Measurements from ENCODE around the gene FGFR3.
"Not testable (repeated sequence)": the region's sequence is repeated elsewhere in the genome, so short reads cannot be mapped to it uniquely, and the experiment has no call there.

FGFR3 gene

GRCh38 chr4:1836650-1837049 is 43.6 kb downstream of the FGFR3 start:
- Histone ChIP-seq H3K4me1 (ENCODE audit: control insufficient read depth in 5 of 5, insufficient read depth in 5 of 5, low read length in 5 of 5) (no peaks in the 10 kb centered on the region), H3K9me3 (ENCODE audit: control insufficient read depth in 5 of 5, low read length in 5 of 5) (no peaks in the 10 kb centered on the region), H3K4me3 (ENCODE audit: low read depth in 1 of 5, low read length in 5 of 5) (no peak overlapping the region), H3K9ac (ENCODE audit: low read length in 5 of 5) (no peak overlapping the region), H3K36me3 (ENCODE audit: control insufficient read depth in 5 of 5, insufficient read depth in 5 of 5, low read length in 5 of 5) (peaks cover 0 to 89% (median 81%) of the 10 kb centered on the region in 5 donors), H3K27ac (ENCODE audit: low read depth, low read length) (no peak overlapping the region), H3K27me3 (ENCODE audit: control insufficient read depth in 5 of 5, insufficient read depth in 4 of 5, low read length in 5 of 5) (no peaks in the 10 kb centered on the region)

DNA sequence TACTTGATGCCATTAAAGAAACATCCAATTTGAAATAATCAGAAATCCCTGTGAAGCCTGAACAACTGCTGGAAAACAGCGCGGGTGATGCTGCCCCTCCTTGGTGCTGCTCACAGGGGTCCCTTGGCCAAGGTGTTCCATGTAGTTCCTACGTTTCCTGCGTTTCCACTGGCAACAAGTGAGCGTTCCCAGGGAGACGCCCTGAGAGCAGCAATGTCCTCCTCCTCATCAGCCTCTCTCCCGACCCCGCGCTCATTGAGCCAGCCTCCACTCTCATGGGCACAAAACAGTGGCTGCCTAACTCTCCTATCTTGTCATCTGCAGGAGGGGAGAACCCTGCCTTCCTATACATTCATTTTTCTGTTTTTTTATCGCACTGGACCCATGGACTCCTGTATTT is 44.0 kb downstream of the FGFR3 start:
- Histone ChIP-seq H3K4me1 (ENCODE audit: control insufficient read depth in 5 of 5, insufficient read depth in 5 of 5, low read length in 5 of 5) (no peaks in the 10 kb centered on the region), H3K4me3 (ENCODE audit: low read depth in 1 of 5, low read length in 5 of 5) (no peak overlapping the region), H3K9me3 (ENCODE audit: control insufficient read depth in 5 of 5, low read length in 5 of 5) (no peaks in the 10 kb centered on the region), H3K27ac (ENCODE audit: low read depth, low read length) (no peak overlapping the region), H3K27me3 (ENCODE audit: control insufficient read depth in 5 of 5, insufficient read depth in 4 of 5, low read length in 5 of 5) (no peaks in the 10 kb centered on the region), H3K36me3 (ENCODE audit: control insufficient read depth in 5 of 5, insufficient read depth in 5 of 5, low read length in 5 of 5) (peaks cover 0 to 89% (median 81%) of the 10 kb centered on the region in 5 donors), H3K9ac (ENCODE audit: low read length in 5 of 5) (no peak overlapping the region)

DNA sequence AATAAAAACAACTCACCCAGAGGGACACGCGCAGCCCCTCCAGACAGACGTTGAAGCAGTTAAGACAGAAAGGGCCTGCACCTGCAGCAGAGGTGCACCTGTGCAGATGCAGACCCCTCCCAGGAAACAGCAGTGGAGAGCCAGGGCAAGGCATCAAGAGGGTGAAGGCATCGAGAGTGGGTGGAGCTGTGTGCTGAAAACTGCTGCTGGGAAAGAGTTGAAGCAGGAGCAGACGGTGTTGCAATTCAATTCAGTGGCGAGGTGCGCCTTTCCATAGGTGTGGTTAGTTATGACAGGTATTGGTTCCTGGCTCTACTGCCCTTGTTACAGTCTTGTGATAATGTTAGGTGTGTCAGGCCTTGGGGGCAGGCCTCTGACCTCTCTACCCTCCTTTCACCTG is 46.2 kb downstream of the FGFR3 start:
- H3K4me3 ChIP-seq (ENCODE audit: low read depth in 1 of 5, low read length in 5 of 5): no peak overlapping the region
- H3K27me3 ChIP-seq (ENCODE audit: control insufficient read depth in 5 of 5, insufficient read depth in 4 of 5, low read length in 5 of 5): no peaks in the 10 kb centered on the region
- H3K36me3 ChIP-seq (ENCODE audit: control insufficient read depth in 5 of 5, insufficient read depth in 5 of 5, low read length in 5 of 5): peaks cover 0 to 88% (median 72%) of the 10 kb centered on the region in 5 donors
- no peak overlapping the region for H3K27ac ChIP-seq (ENCODE audit: low read depth, low read length)
- no peak overlapping the region for H3K9ac ChIP-seq (ENCODE audit: low read length in 5 of 5)
- H3K9me3 ChIP-seq (ENCODE audit: control insufficient read depth in 5 of 5, low read length in 5 of 5): no peaks in the 10 kb centered on the region
- H3K4me1 ChIP-seq (ENCODE audit: control insufficient read depth in 5 of 5, insufficient read depth in 5 of 5, low read length in 5 of 5): peaks cover 7 to 20% (median 18%) of the 10 kb centered on the region in 5 donors

- Histone ChIP-seq H3K36me3 (ENCODE audit: control insufficient read depth in 5 of 5, insufficient read depth in 5 of 5, low read length in 5 of 5) (peaks cover 0 to 76% (median 59%) of the 10 kb centered on the region in 5 donors), H3K27me3 (ENCODE audit: control insufficient read depth in 5 of 5, insufficient read depth in 4 of 5, low read length in 5 of 5) (no peaks in the 10 kb centered on the region), H3K27ac (ENCODE audit: low read depth, low read length) (no peak overlapping the region), H3K4me1 (ENCODE audit: control insufficient read depth in 5 of 5, insufficient read depth in 5 of 5, low read length in 5 of 5) (peaks cover 7 to 23% (median 18%) of the 10 kb centered on the region in 5 donors), H3K4me3 (ENCODE audit: low read depth in 1 of 5, low read length in 5 of 5) (no peak overlapping the region), H3K9ac (ENCODE audit: low read length in 5 of 5) (no peak overlapping the region), H3K9me3 (ENCODE audit: control insufficient read depth in 5 of 5, low read length in 5 of 5) (no peaks in the 10 kb centered on the region)
Observed at GRCh38 chr4:1841201-1841886, 48.3 kb downstream of the FGFR3 start.

- Histone ChIP-seq H3K4me3 (ENCODE audit: low read depth in 1 of 5, low read length in 5 of 5) (no peak overlapping the region), H3K9me3 (ENCODE audit: control insufficient read depth in 5 of 5, low read length in 5 of 5) (no peaks in the 10 kb centered on the region), H3K4me1 (ENCODE audit: control insufficient read depth in 5 of 5, insufficient read depth in 5 of 5, low read length in 5 of 5) (peaks cover 7 to 23% (median 18%) of the 10 kb centered on the region in 5 donors), H3K9ac (ENCODE audit: low read length in 5 of 5) (no peak overlapping the region), H3K27me3 (ENCODE audit: control insufficient read depth in 5 of 5, insufficient read depth in 4 of 5, low read length in 5 of 5) (no peaks in the 10 kb centered on the region), H3K27ac (ENCODE audit: low read depth, low read length) (no peak overlapping the region), H3K36me3 (ENCODE audit: control insufficient read depth in 5 of 5, insufficient read depth in 5 of 5, low read length in 5 of 5) (peaks cover 0 to 71% (median 57%) of the 10 kb centered on the region in 5 donors)
Observed at GRCh38 chr4:1841887-1842210, 48.8 kb downstream of the FGFR3 start.

DNA sequence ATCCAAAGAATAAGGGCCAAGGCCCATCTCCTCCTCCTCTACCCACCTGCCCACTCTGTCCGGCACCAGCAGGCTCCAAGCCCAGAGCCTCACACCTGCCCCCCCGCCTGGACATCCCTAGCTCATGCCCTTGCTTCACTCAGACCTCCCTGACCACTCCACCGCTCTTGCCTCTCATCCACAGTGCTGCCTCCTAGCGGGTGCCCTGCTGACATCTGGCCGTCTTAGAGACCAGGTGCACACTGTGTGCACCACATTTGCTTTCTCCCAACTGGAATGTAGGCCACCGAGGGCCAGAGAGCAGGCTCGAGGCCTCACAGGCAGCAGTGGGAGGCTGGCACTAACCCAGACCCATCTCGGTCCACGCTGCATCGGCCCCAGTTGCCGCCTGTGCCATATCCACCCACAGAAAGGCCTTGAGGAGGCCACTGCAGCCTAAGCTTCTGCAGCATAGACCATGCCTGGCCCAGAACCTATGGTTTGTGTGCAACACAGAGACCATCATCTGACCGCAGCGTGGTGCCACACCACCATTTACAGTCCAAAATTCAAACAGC is 49.3 kb downstream of the FGFR3 start:
- Histone ChIP-seq H3K9ac (ENCODE audit: low read length in 5 of 5) (peak overlapping the region in 1 of 5 donors; percentile 33), H3K4me1 (ENCODE audit: control insufficient read depth in 5 of 5, insufficient read depth in 5 of 5, low read length in 5 of 5) (peaks cover 7 to 23% (median 18%) of the 10 kb centered on the region in 5 donors), H3K27ac (ENCODE audit: low read depth, low read length) (no peak overlapping the region), H3K4me3 (ENCODE audit: low read depth in 1 of 5, low read length in 5 of 5) (no peak overlapping the region), H3K27me3 (ENCODE audit: control insufficient read depth in 5 of 5, insufficient read depth in 4 of 5, low read length in 5 of 5) (no peaks in the 10 kb centered on the region), H3K36me3 (ENCODE audit: control insufficient read depth in 5 of 5, insufficient read depth in 5 of 5, low read length in 5 of 5) (peaks cover 0 to 68% (median 54%) of the 10 kb centered on the region in 5 donors), H3K9me3 (ENCODE audit: control insufficient read depth in 5 of 5, low read length in 5 of 5) (no peaks in the 10 kb centered on the region)

DNA sequence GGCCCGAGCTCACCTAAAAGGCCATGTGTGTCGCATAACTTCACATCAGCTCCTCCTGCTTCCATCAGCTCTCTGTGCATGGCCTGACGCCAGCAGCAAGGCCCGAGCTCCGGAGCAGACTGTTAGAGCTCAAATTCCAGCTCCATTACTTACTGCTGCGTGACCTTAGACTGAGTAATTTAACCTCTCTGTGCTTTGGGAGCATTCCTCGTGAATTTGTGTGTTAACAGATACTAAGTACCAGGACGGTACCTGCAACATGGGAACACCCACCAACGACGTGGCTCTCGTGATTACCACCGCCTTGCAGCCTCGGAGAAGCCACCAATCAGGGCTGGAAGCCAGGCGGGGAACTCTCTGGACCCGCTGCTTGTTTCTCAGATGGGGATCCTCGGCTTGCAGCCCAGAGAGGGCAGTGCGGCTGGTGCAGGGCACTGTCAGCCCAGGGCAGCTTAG is 49.9 kb downstream of the FGFR3 start:
- Histone ChIP-seq H3K4me3 (ENCODE audit: low read depth in 1 of 5, low read length in 5 of 5) (no peak overlapping the region), H3K27me3 (ENCODE audit: control insufficient read depth in 5 of 5, insufficient read depth in 4 of 5, low read length in 5 of 5) (no peaks in the 10 kb centered on the region), H3K9me3 (ENCODE audit: control insufficient read depth in 5 of 5, low read length in 5 of 5) (no peaks in the 10 kb centered on the region), H3K27ac (ENCODE audit: low read depth, low read length) (no peak overlapping the region), H3K36me3 (ENCODE audit: control insufficient read depth in 5 of 5, insufficient read depth in 5 of 5, low read length in 5 of 5) (peaks cover 0 to 64% (median 54%) of the 10 kb centered on the region in 5 donors), H3K9ac (ENCODE audit: low read length in 5 of 5) (no peak overlapping the region), H3K4me1 (ENCODE audit: control insufficient read depth in 5 of 5, insufficient read depth in 5 of 5, low read length in 5 of 5) (peaks cover 7 to 23% (median 18%) of the 10 kb centered on the region in 5 donors)

- Histone ChIP-seq H3K4me3 (ENCODE audit: low read depth in 1 of 5, low read length in 5 of 5) (no peak overlapping the region), H3K36me3 (ENCODE audit: control insufficient read depth in 5 of 5, insufficient read depth in 5 of 5, low read length in 5 of 5) (peaks cover 0 to 58% (median 48%) of the 10 kb centered on the region in 5 donors), H3K27ac (ENCODE audit: low read depth, low read length) (no peak overlapping the region), H3K4me1 (ENCODE audit: control insufficient read depth in 5 of 5, insufficient read depth in 5 of 5, low read length in 5 of 5) (peaks cover 7 to 26% (median 18%) of the 10 kb centered on the region in 5 donors), H3K9ac (ENCODE audit: low read length in 5 of 5) (no peak overlapping the region), H3K9me3 (ENCODE audit: control insufficient read depth in 5 of 5, low read length in 5 of 5) (no peaks in the 10 kb centered on the region), H3K27me3 (ENCODE audit: control insufficient read depth in 5 of 5, insufficient read depth in 4 of 5, low read length in 5 of 5) (no peaks in the 10 kb centered on the region)
Observed at GRCh38 chr4:1843852-1844251, 50.8 kb downstream of the FGFR3 start.

- H3K4me3 ChIP-seq (ENCODE audit: low read depth in 1 of 5, low read length in 5 of 5); H3K27me3 ChIP-seq (ENCODE audit: control insufficient read depth in 5 of 5, insufficient read depth in 4 of 5, low read length in 5 of 5); H3K9me3 ChIP-seq (ENCODE audit: control insufficient read depth in 5 of 5, low read length in 5 of 5); H3K27ac ChIP-seq (ENCODE audit: low read depth, low read length); H3K9ac ChIP-seq (ENCODE audit: low read length in 5 of 5): not testable (repeated sequence)
- Histone ChIP-seq H3K4me1 (ENCODE audit: control insufficient read depth in 5 of 5, insufficient read depth in 5 of 5, low read length in 5 of 5) (peaks cover 7 to 32% (median 20%) of the 10 kb centered on the region in 5 donors), H3K36me3 (ENCODE audit: control insufficient read depth in 5 of 5, insufficient read depth in 5 of 5, low read length in 5 of 5) (peaks cover 0 to 51% (median 40%) of the 10 kb centered on the region in 5 donors)
Observed at GRCh38 chr4:1844618-1845017, 51.5 kb downstream of the FGFR3 start.

- Histone ChIP-seq H3K4me1 (ENCODE audit: control insufficient read depth in 5 of 5, insufficient read depth in 5 of 5, low read length in 5 of 5) (peaks cover 10 to 48% (median 38%) of the 10 kb centered on the region in 5 donors), H3K4me3 (ENCODE audit: low read depth in 1 of 5, low read length in 5 of 5) (no peak overlapping the region), H3K9me3 (ENCODE audit: control insufficient read depth in 5 of 5, low read length in 5 of 5) (no peaks in the 10 kb centered on the region), H3K27me3 (ENCODE audit: control insufficient read depth in 5 of 5, insufficient read depth in 4 of 5, low read length in 5 of 5) (no peaks in the 10 kb centered on the region), H3K27ac (ENCODE audit: low read depth, low read length) (no peak overlapping the region), H3K36me3 (ENCODE audit: control insufficient read depth in 5 of 5, insufficient read depth in 5 of 5, low read length in 5 of 5) (peaks cover 0 to 35% (median 28%) of the 10 kb centered on the region in 5 donors), H3K9ac (ENCODE audit: low read length in 5 of 5) (no peak overlapping the region)
Observed at GRCh38 chr4:1846580-1846979, 53.5 kb downstream of the FGFR3 start.

Data from subcutaneous abdominal adipose tissue (tissue), 5 donors.